ENCODE measurements around the gene FXYD5.

- TF ChIP-seq CTCF (IDR thresholded peaks at IDR 0.05; ENCODE audit: insufficient read depth, low read length): no peak
- TF ChIP-seq, protein P1, sequence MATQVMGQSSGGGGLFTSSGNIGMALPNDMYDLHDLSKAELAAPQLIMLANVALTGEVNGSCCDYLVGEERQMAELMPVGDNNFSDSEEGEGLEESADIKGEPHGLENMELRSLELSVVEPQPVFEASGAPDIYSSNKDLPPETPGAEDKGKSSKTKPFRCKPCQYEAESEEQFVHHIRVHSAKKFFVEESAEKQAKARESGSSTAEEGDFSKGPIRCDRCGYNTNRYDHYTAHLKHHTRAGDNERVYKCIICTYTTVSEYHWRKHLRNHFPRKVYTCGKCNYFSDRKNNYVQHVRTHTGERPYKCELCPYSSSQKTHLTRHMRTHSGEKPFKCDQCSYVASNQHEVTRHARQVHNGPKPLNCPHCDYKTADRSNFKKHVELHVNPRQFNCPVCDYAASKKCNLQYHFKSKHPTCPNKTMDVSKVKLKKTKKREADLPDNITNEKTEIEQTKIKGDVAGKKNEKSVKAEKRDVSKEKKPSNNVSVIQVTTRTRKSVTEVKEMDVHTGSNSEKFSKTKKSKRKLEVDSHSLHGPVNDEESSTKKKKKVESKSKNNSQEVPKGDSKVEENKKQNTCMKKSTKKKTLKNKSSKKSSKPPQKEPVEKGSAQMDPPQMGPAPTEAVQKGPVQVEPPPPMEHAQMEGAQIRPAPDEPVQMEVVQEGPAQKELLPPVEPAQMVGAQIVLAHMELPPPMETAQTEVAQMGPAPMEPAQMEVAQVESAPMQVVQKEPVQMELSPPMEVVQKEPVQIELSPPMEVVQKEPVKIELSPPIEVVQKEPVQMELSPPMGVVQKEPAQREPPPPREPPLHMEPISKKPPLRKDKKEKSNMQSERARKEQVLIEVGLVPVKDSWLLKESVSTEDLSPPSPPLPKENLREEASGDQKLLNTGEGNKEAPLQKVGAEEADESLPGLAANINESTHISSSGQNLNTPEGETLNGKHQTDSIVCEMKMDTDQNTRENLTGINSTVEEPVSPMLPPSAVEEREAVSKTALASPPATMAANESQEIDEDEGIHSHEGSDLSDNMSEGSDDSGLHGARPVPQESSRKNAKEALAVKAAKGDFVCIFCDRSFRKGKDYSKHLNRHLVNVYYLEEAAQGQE (IDR thresholded peaks at IDR 0.05; ENCODE audit: insufficient replicate concordance, low read depth): no peak
These were observed 21.6 kb downstream of the FXYD5 start for GRCh38 chr19:35176181-35176570.
